ENCODE data around the gene DNAH1.

- TF ChIP-seq EZH2phosphoT487 (IDR thresholded peaks at IDR 0.05; ENCODE audit: borderline replicate concordance, low read depth, low read length) (no peak), CTCF (conservative IDR thresholded peaks at IDR 0.05; ENCODE audit: low read length) (no peak)
Observed at GRCh38 chr3:52438104-52438376, 121.9 kb downstream of the DNAH1 start.
